Natural killer cell treated with Interleukin-12 subunit alpha and Interleukin-12 subunit beta and Interleukin-15 and Interleukin-18, amount 100 ng/mL, for 72 hours (primary cell): ENCODE data around the gene WWP2. TPM values are rescaled to one million over a fixed set of nuclear protein-coding genes. Genes with fewer than 3 reads are reported as not detected.

Source experiments
- ATAC-seq, 2 donors: fragments of 150-1000 bp; cut with Tn5 transposase in 1 of 2; sonication (Bioruptor Pico), chemical (Tn5 transposase) in 1 of 2; 2 replicates each; pipeline ENCODE4 v1.10.0; 2021
- DNase-seq: peaks from one replicate; pipeline ENCODE4 v3.0.0; 2022; ENCODE audit warnings: low spot score
- H3K27ac Mint-ChIP-seq, 2 donors: 1 replicate in 1 of 2; 2 replicates in 1 of 2; pipeline ENCODE4 v1.8.0; 2022; ENCODE audit warnings: mixed read lengths in 2 of 2, mild to moderate bottlenecking in 1 of 2, moderate library complexity in 1 of 2
- H3K27me3 Mint-ChIP-seq, 2 donors: 1 replicate in 1 of 2; 2 replicates in 1 of 2; pipeline ENCODE4 v1.8.0; 2022; ENCODE audit warnings: mixed read lengths in 2 of 2
- H3K36me3 Mint-ChIP-seq: one replicate; pipeline ENCODE4 v1.8.0; 2022; ENCODE audit warnings: mixed read lengths
- H3K4me1 Mint-ChIP-seq, 2 donors: 1 replicate in 1 of 2; 2 replicates in 1 of 2; pipeline ENCODE4 v1.8.0; 2022; ENCODE audit warnings: low read depth in 2 of 2, mixed read lengths in 2 of 2, mild to moderate bottlenecking in 1 of 2
- H3K4me3 Mint-ChIP-seq: one replicate; pipeline ENCODE4 v1.8.0; 2022; ENCODE audit warnings: mixed read lengths
- H3K9me3 Mint-ChIP-seq: 2 replicates; pipeline ENCODE4 v1.8.0; 2022; ENCODE audit warnings: mixed read lengths
- total RNA-seq, 2 donors: library from RNA; stranded (reverse); gene quantifications; one replicate each; pipeline ENCODE4 v1.2.3, GENCODE V29; 2022

Gene WWP2
- total RNA-seq, 2 donors from 2014 or later = 82.8 to 93.2 TPM

DNA sequence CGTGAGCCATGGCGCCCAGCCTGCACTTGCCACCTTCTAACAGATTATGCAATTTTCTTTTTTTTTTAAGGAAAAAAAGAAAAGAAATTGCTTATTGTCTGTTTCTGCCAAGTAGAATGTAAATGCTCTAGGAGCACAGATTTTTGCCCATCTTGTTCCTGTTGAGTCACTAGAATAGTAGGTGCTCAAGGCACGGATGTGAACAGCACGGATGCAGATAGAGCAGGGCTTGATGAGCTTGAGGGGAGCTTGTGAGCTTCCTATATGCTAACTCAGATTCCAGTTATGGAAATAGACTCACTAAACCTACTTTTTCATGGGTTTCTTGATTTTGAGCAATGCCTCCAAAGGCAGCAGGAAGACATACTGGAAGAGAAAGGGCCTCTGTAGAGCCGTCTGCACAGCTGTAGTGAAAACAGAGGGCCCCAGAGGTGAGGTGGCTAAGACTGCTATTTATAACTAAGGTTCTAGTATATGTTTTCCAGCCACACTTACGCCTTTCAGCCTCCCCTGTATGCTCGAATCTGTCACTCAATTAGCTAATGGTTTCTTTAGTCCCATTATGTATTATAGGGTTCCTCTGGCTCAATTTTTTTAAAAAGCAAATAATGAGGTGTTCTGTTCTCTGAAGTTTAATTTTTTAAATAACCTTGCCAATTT lies 72.8 kb downstream of the WWP2 start:
- no peak overlapping the region for H3K27ac Mint-ChIP-seq
- H3K4me3 Mint-ChIP-seq = no peak overlapping the region
- ATAC-seq (no peak), DNase-seq (no peak)
- H3K9me3 Mint-ChIP-seq = no peaks in the 10 kb centered on the region
- no peaks in the 10 kb centered on the region for H3K36me3 Mint-ChIP-seq
- peaks cover 5 to 12% of the 10 kb centered on the region in 2 donors for H3K4me1 Mint-ChIP-seq
- H3K27me3 Mint-ChIP-seq = no peaks in the 10 kb centered on the region

DNA sequence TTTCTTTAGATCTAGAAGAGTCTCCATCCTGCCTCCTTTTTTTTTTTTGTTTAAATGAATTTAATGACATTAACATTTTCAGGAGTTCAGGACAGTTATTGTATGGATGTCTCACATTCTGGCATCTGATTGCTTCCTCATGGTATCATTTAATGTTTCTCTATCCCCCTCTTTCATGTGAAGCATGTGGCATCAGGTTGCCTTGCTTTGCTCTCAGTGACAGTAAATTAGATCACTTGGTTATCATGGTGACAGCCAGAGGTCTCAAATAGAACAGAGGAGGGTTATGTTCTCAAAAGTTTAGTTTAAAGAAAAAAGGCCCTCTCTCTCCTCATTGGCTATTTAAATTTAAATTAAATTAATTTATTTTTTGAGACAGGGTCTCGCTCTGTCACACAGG lies 74.1 kb downstream of the WWP2 start:
- Mint-ChIP-seq H3K4me3 (no peak overlapping the region), H3K27ac (no peak overlapping the region), H3K36me3 (no peaks in the 10 kb centered on the region), H3K4me1 (peaks cover 5 to 12% of the 10 kb centered on the region in 2 donors), H3K27me3 (no peaks in the 10 kb centered on the region), H3K9me3 (no peaks in the 10 kb centered on the region)
- ATAC-seq (no peak), DNase-seq (no peak)

DNA sequence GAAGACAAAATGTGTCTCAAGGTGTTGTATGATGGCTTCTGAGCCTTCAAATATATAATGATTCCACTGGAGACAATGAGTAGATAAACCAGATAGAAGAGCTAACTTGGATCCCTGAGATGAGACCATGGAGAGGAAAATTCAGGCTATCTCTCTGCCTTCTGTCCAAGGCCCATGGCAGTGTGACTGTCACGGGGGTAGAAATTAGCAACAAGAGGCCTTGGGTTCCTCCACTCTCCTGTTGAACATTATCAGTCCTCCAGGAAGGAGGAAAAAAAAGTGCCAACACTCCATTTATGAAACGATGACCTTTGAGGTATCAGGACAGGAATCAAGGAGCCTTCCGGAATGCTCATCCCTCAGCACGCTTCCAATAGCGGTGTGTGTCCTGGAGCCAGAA lies 75.2 kb downstream of the WWP2 start:
- Mint-ChIP-seq H3K27ac (no peak overlapping the region), H3K36me3 (no peaks in the 10 kb centered on the region), H3K9me3 (no peaks in the 10 kb centered on the region), H3K4me1 (peaks cover 5 to 12% of the 10 kb centered on the region in 2 donors), H3K4me3 (no peak overlapping the region), H3K27me3 (no peaks in the 10 kb centered on the region)
- DNase-seq (no peak), ATAC-seq (no peak)

DNA sequence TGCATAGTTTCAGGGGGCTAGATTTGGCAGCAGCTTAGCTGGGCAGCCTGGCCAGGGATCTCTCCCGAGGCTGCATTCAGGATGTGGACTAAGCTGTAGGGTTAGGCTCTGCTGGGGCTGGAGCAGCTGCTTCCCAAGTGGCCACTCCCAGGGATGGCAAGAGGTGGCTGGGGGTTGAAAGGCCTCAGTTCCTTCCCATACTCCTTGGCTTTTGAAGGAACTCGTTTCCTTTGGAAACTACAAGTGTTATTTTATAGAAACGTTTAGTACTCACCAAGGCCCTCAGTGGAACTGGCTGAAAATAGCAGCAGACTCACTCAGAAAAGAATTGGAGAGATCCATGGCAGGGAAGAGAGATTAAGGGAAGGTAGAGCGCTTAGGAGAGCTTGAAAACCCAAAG lies 76.4 kb downstream of the WWP2 start:
- H3K27ac Mint-ChIP-seq = no peak overlapping the region
- H3K36me3 Mint-ChIP-seq = no peaks in the 10 kb centered on the region
- no peak overlapping the region for H3K4me3 Mint-ChIP-seq
- ATAC-seq (no peak), DNase-seq (no peak)
- no peaks in the 10 kb centered on the region for H3K27me3 Mint-ChIP-seq
- H3K9me3 Mint-ChIP-seq = no peaks in the 10 kb centered on the region
- peaks cover 5 to 7% of the 10 kb centered on the region in 2 donors for H3K4me1 Mint-ChIP-seq

DNA sequence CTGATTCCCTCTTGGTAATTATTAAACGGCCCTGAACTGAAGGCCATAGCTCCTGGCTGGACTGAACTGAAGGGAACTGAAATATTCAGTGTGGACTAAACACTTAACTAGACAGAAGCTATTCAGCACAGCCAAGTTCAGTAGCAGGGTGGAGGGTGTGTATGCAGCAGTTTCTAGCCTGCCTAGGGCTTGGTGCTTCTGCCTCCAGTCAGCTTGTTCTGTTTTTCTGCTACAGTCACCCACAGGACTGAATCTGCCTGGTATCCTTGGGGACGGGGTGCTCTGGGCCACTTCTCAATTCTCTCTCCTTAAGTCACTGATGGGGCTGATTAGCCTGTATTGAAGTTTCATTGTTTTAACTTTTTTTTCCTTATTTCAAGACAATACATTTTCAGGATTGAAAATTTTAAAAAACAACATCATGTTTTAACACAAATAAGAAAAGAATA lies 77.1 kb downstream of the WWP2 start:
- no peaks in the 10 kb centered on the region for H3K36me3 Mint-ChIP-seq
- H3K27me3 Mint-ChIP-seq = no peaks in the 10 kb centered on the region
- no peak for ATAC-seq
- H3K4me1 Mint-ChIP-seq = peaks cover under 1% of the 10 kb centered on the region in 2 donors
- DNase-seq = no peak
- no peak overlapping the region for H3K27ac Mint-ChIP-seq
- H3K4me3 Mint-ChIP-seq = no peak overlapping the region
- no peaks in the 10 kb centered on the region for H3K9me3 Mint-ChIP-seq

DNA sequence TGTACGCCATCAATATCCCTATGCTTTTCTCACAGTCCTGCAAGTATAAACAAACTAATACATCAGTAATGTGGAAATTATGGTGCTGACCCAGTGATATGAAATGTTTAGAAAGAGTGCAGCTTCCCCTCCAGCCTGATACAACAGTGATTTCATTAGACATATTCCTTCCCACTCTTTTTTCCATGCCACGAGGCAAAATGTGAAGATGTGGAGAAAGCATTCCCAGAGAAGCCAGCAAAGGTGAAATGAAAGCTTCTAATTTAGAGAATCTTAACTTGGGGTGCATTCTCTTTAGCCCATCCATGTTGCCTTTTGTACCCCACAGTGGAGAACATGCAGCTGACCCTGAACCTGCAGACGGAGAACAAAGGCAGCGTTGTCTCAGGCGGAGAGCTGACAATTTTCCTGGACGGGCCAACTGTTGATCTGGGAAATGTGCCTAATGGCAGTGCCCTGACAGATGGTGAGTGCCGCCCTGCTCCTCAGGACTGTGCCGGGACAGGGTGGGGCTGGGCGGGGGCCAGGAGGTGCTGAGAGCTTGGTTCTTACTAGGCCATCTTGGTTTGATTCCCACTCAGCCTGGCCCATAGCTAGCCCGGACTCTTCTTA lies 77.8 kb downstream of the WWP2 start:
- Mint-ChIP-seq H3K4me1 (no peaks in the 10 kb centered on the region), H3K4me3 (no peak overlapping the region), H3K36me3 (no peaks in the 10 kb centered on the region), H3K9me3 (no peaks in the 10 kb centered on the region), H3K27ac (no peak overlapping the region), H3K27me3 (no peaks in the 10 kb centered on the region)
- no peak for ATAC-seq
- no peak for DNase-seq

DNA sequence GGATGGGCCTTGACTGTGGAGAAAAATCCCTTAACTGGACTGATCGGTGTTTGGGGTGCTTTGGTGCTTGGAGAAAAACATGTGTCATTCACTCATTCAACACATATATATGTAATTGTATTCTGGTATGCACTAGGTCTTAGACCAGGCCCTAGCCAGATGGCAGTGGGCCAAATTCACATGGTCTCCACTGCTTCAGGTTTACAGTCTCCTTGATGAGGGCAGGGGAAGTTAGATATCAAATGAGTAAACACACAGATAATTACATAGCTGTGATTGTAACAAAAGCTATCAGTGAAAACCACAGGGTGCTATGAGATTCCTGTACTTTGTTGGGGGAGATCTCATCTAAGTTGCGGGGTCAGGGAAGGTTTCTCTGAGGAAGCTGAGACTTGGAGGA lies 78.8 kb downstream of the WWP2 start:
- DNase-seq = no peak

DNA sequence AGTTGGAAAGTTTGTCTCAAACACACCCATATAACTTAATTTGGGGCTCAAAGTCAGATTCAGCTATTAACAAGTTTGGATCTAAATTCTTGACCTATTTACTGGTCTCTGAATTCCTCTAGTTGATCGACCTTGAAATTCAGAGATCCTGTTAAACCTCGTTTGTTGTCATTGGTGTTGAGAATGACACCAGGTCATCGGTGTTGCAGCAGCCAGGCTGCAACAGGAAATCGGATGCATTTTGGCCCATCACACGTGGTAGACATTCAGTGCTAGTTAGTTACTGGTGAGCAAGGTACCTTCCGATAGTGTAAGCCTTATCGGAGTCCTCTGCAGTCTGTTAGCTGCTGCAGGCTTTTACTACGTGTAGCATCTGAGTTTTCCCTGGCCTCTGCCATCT lies 82.3 kb downstream of the WWP2 start:
- Mint-ChIP-seq H3K9me3 (no peaks in the 10 kb centered on the region), H3K4me3 (no peak overlapping the region), H3K4me1 (peaks cover 0 to 5% of the 10 kb centered on the region in 2 donors), H3K27ac (no peak overlapping the region), H3K27me3 (no peaks in the 10 kb centered on the region), H3K36me3 (no peaks in the 10 kb centered on the region)
- DNase-seq = no peak
- no peak for ATAC-seq

More for the DNA sequence above, 78.8 kb downstream of the WWP2 start:
- H3K27ac Mint-ChIP-seq = no peak overlapping the region
- ATAC-seq = no peak
- H3K27me3 Mint-ChIP-seq = no peaks in the 10 kb centered on the region
- H3K4me1 Mint-ChIP-seq = no peaks in the 10 kb centered on the region
- no peaks in the 10 kb centered on the region for H3K36me3 Mint-ChIP-seq
- H3K9me3 Mint-ChIP-seq = no peaks in the 10 kb centered on the region
- no peak overlapping the region for H3K4me3 Mint-ChIP-seq

DNA sequence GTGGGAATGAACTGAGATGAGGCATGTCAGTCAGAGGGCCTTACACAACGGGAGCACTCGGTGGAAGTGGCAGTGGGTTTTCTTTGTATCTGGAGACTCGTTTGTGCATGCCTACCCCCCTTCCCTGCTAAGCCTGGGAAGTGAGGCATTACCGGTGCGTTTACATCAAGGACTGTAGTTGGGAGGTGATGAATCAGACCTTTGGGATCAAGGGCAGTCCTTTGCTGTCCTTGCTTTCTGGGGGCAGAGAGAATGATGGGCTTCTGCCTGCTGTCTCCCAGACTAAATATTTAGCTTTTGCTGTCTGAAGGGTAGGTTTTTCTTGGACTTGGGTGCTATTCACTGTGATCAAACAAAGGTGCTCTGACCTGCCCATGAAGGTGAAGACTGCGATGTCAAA lies 83.0 kb downstream of the WWP2 start:
- Mint-ChIP-seq H3K27ac (no peak overlapping the region), H3K36me3 (no peaks in the 10 kb centered on the region)
- ATAC-seq = no peak

DNA sequence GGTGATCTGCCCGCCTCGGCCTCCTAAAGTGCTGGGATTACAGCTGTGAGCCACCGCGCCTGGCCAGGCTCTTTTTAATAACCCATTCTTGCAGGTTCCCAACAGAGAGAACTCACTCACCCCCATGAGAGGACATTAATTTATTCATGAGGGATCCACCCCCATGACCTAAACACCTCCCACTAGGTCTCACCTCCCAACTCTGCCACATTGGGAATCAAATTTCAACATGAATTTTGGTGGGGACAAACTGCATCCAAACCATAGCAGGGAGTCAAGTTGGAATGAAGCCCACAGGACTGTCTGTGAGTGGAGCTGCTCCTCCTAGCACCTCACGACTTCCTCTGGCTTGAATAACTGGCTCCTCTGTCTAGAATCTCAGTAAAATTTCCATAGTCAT lies 85.5 kb downstream of the WWP2 start:
- DNase-seq (no peak), ATAC-seq (no peak)
- Mint-ChIP-seq H3K4me3 (no peak overlapping the region), H3K27me3 (no peaks in the 10 kb centered on the region), H3K27ac (no peak overlapping the region), H3K36me3 (no peaks in the 10 kb centered on the region), H3K9me3 (no peaks in the 10 kb centered on the region), H3K4me1 (peaks cover 0 to 5% of the 10 kb centered on the region in 2 donors)

More for the DNA sequence above, 83.0 kb downstream of the WWP2 start:
- no peak for DNase-seq
- Mint-ChIP-seq H3K4me3 (no peak overlapping the region), H3K9me3 (no peaks in the 10 kb centered on the region), H3K27me3 (no peaks in the 10 kb centered on the region), H3K4me1 (peaks cover 0 to 5% of the 10 kb centered on the region in 2 donors)

DNA sequence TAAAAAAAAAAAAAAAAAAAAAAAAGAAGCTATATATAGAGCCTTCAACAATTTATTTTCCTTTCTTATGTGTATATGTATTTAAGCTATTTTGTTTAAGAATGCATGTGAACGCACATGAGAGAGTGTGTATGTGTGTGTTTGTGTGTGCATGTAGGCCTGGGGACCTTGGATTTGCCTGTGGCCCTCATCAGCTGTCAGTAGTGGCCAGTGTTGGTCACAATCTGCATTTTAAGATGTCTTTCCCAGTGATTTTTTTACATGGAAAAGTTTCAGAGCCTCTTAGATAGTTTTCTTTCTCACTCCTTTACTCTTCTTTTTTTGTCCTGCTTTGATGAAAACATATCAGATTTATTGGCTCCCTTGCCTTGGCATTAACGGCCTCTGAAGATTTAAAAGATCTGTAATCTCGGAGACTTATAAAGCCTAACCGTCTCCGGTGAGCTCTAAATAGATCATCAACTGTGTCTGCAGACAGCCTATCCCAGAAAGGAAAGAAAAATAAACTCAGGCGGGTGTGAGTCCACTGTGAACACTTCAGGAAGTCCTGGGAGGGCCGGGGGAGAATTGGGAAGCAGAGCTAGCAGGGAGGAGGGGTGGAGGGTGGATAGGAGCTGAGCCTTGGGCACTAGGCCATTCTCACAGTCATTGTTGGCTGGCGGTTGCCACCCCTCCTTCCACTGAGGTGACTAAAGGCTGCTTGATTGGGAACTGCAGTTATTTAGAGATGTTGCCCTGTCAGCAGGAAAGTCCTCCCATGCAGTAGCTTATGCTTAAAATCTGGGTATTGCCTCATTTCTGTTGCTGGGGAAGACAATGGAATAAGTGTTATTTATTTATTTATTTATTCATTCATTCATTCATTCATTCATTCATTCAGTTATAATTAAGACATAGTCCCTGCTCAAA lies 86.8 kb downstream of the WWP2 start:
- ATAC-seq (no peak), DNase-seq (no peak)
- no peaks in the 10 kb centered on the region for H3K27me3 Mint-ChIP-seq
- no peaks in the 10 kb centered on the region for H3K36me3 Mint-ChIP-seq
- H3K27ac Mint-ChIP-seq = no peak overlapping the region
- H3K9me3 Mint-ChIP-seq = no peaks in the 10 kb centered on the region
- H3K4me1 Mint-ChIP-seq = peaks cover 0 to 11% of the 10 kb centered on the region in 2 donors
- H3K4me3 Mint-ChIP-seq = no peak overlapping the region

DNA sequence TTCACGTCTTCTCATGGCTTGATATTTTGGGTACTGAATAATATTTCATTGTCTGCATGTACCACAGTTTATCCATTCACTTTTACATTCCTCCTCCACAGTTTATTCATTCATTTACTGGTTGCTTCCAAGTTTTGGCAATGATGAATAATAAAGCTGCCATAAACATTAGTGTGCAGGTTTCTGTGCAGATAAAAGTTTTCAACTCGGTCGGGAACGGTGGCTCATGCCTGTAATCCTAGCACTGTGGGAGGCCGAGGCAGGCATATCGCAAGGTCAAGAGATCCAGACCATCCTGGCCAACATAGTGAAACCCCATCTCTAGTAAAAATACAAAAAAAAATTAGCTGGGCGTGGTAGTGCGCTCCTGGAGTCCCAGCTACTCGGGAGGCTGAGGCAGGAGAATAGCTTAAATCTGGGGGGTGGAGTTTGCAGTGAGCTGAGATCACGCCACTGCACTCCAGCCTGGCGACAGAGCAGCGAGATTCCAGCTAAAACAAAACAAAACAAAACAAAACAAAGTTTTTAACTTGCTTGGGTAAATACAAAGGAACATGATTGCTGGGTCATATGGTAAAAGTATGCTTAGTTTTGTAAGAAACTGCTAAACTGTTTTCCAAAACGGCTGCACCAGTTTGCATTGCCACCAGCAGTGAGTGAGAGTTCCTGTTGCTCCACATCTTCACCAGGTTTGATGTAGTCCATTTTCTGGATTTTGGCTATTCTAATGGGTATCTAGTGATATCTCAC lies 89.5 kb downstream of the WWP2 start:
- H3K4me3 Mint-ChIP-seq = no peak overlapping the region
- H3K9me3 Mint-ChIP-seq = no peaks in the 10 kb centered on the region
- H3K27me3 Mint-ChIP-seq = no peaks in the 10 kb centered on the region
- peaks cover 0 to 11% of the 10 kb centered on the region in 2 donors for H3K4me1 Mint-ChIP-seq
- no peaks in the 10 kb centered on the region for H3K36me3 Mint-ChIP-seq
- DNase-seq (no peak), ATAC-seq (no peak)
- no peak overlapping the region for H3K27ac Mint-ChIP-seq

DNA sequence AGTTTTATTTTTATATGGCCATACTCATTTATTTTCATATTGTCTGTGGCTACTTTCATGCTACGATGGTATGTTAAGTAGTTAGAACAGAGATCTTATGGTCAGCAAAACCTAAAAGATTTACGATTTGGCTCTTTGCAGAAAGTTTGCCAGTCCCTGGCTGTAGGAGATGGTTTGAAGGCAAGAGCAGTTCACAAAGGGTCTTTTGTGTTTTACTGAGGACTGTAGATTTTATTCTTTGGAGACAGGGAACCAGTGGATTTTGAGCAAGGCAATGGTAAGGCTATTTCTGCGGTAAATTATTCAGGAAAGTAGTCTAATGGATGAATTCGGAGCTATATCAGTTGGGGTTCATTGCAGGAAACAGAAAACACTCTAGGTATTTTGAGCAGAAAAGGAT lies 90.7 kb downstream of the WWP2 start:
- H3K36me3 Mint-ChIP-seq = no peaks in the 10 kb centered on the region
- no peak overlapping the region for H3K27ac Mint-ChIP-seq
- peaks cover 0 to 15% of the 10 kb centered on the region in 2 donors for H3K4me1 Mint-ChIP-seq
- no peaks in the 10 kb centered on the region for H3K9me3 Mint-ChIP-seq
- ATAC-seq (no peak), DNase-seq (no peak)
- H3K27me3 Mint-ChIP-seq = no peaks in the 10 kb centered on the region
- H3K4me3 Mint-ChIP-seq = no peak overlapping the region
